ENCODE measurements around the gene MAPKAPK5.

- TF ChIP-seq CTCF (IDR thresholded peaks at IDR 0.05) = no peak
- no peak for TF ChIP-seq POLR2A (IDR thresholded peaks at IDR 0.05)
Observed at GRCh38 chr12:111846016-111846415, 4.0 kb downstream of the MAPKAPK5 start.
